Large intestine (tissue), 3 donors: Measurements from ENCODE around the gene GMDS. TPM values are rescaled to one million over a fixed set of nuclear protein-coding genes. Genes with fewer than 3 reads are reported as not detected.

Experiments used
- DNase-seq, 2 donors: peaks; one replicate each; pipeline versions ENCODE4 v3.0.0 to v3.0.0-alpha.2; 2013
- H3K27ac ChIP-seq: one replicate; pipeline ENCODE4 v1.5.1; 2013; ENCODE audit warnings: low read length
- H3K27me3 ChIP-seq: 2 replicates; pipeline ENCODE4 v1.6.1; 2013; ENCODE audit warnings: low read length; ENCODE audit not compliant: control insufficient read depth, insufficient read depth
- H3K36me3 ChIP-seq: 2 replicates; pipeline ENCODE4 v1.6.1; 2013; ENCODE audit warnings: low read length; ENCODE audit not compliant: control insufficient read depth, insufficient read depth
- H3K4me1 ChIP-seq: one replicate; pipeline ENCODE4 v1.6.1; 2013; ENCODE audit warnings: low read length; ENCODE audit not compliant: control insufficient read depth, insufficient read depth
- H3K4me3 ChIP-seq: one replicate; pipeline ENCODE4 v1.5.1; 2013; ENCODE audit warnings: low read length
- H3K9me3 ChIP-seq: one replicate; pipeline ENCODE4 v1.6.1; 2013; ENCODE audit warnings: mild to moderate bottlenecking, low read depth, low read length, moderate library complexity; ENCODE audit not compliant: control insufficient read depth
- WGBS: methylation state at CpG from one replicate; pipeline ENCODE4 v1.1.5; 2013; ENCODE audit warnings: low lambda C conversion rate; ENCODE audit not compliant: insufficient coverage; 5-methylcytosine and 5-hydroxymethylcytosine counted together
- polyA plus RNA-seq: library from polyadenylated mRNA; unstranded; fragments of 120-200 nt; gene quantifications from one replicate; pipeline ENCODE4 v1.2.1, GENCODE V29; 2013

Gene GMDS
- polyA plus RNA-seq, 1 donor = 58.9 TPM

GRCh38 chr6:2085657-2086056 is 159.7 kb downstream of the GMDS start:
- WGBS = no CpG with 5 or more reads among the region's 4 CpGs
- Histone ChIP-seq H3K27me3 (no peaks in the 10 kb centered on the region), H3K4me3 (no peak overlapping the region), H3K4me1 (no peaks in the 10 kb centered on the region), H3K9me3 (no peaks in the 10 kb centered on the region), H3K36me3 (no peaks in the 10 kb centered on the region), H3K27ac (no peak overlapping the region)
- DNase-seq = no peak

GRCh38 chr6:2081155-2082138 is 164.0 kb downstream of the GMDS start:
- DNase-seq = no peak
- peaks cover 3% of the 10 kb centered on the region for H3K9me3 ChIP-seq
- no peaks in the 10 kb centered on the region for H3K4me1 ChIP-seq
- no peak overlapping the region for H3K4me3 ChIP-seq
- WGBS = 100% methylated on average over 2 of the region's 9 CpGs
- peaks cover 4% of the 10 kb centered on the region for H3K36me3 ChIP-seq
- H3K27me3 ChIP-seq = no peaks in the 10 kb centered on the region
- no peak overlapping the region for H3K27ac ChIP-seq

DNA sequence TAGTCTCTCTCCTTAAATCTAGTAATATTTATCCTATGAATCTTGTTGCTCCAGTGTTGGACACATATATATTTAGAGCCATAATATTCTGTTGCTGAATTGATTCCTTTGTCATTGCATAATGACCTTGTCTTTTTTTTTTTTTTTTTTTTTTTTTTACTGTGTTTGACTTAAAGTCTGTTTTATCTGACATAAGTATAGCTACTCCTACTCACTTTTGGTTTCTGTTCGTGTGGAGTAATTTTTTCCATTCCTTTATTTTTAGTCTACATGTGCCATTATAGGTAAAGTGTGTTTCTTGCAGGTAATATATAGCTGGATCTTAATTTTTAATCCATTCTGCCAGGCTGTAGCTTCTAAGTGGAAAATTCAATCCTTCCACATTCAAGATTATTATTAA is 166.5 kb downstream of the GMDS start:
- H3K9me3 ChIP-seq = peaks cover 3% of the 10 kb centered on the region
- no peaks in the 10 kb centered on the region for H3K27me3 ChIP-seq
- H3K4me1 ChIP-seq = no peaks in the 10 kb centered on the region
- 100% methylated on average over 1 of the region's 1 CpG for WGBS
- peaks cover 4% of the 10 kb centered on the region for H3K36me3 ChIP-seq
- no peak for DNase-seq
- no peak overlapping the region for H3K27ac ChIP-seq
- H3K4me3 ChIP-seq = no peak overlapping the region

DNA sequence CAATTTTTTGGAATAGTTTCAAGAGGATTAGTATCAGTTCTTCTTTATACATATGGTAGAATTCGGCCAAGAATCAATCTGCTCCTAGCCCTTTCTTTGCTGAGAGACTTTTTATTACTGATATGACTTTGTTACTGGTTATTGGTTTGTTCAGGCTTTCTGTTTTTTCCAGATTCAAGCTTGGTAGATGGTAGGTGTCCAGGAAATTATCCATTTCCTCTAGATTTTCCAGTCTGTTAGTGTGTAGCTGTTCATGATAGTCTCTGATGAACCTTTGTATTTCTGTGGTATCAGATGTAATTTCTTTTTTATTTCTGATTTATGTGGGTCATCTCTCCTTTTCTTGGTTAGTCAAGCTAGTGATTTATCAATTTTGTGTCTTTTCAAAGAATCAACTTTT is 167.6 kb downstream of the GMDS start:
- no CpG with 5 or more reads among the region's 1 CpG for WGBS
- H3K27ac ChIP-seq = no peak overlapping the region
- no peaks in the 10 kb centered on the region for H3K27me3 ChIP-seq
- H3K4me1 ChIP-seq = no peaks in the 10 kb centered on the region
- H3K9me3 ChIP-seq = peaks cover 3% of the 10 kb centered on the region
- peaks cover 4% of the 10 kb centered on the region for H3K36me3 ChIP-seq
- DNase-seq = no peak
- no peak overlapping the region for H3K4me3 ChIP-seq

DNA sequence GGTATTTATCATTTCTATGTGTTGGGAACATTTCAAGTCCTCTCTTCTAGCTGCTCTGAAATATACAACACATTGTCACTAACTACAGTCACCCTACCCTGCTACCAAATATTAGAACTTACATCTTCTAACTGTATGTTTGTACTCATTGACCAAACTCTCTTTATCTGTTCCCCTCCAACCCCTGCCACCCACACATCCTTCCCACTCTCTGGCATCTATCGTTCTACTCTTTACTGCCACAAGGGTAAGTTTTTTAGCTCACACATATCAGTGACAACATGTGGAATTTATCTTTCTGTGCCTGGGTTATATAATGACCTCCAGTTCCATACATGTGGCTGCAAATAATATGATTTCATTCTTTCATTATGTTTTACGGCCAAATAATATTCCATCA is 171.9 kb downstream of the GMDS start:
- Histone ChIP-seq H3K27me3 (no peaks in the 10 kb centered on the region), H3K9me3 (peaks cover 3% of the 10 kb centered on the region), H3K36me3 (no peaks in the 10 kb centered on the region), H3K4me1 (no peaks in the 10 kb centered on the region), H3K4me3 (no peak overlapping the region), H3K27ac (no peak overlapping the region)
- WGBS = no CpG with 5 or more reads among the region's 2 CpGs
- no peak for DNase-seq

DNA sequence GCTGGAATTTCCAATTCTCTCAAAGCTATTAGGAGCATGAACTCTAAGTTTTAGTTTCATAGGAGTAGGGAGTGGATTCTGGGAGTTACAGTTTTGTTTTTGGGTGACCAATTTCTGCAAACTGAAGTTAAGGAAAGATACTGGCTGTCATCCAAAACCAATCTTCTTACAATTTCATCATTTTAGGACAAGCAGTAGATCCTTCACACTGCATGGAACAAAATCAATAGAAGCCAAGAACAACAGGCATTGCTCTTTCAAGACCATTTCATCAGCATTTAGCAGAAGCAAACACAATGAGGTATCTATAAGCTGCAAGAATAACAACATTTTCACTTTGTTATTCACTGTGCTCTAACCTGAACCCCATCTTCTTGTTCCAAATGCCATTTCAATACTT is 173.0 kb downstream of the GMDS start:
- H3K27ac ChIP-seq = no peak overlapping the region
- H3K4me1 ChIP-seq = no peaks in the 10 kb centered on the region
- no peaks in the 10 kb centered on the region for H3K36me3 ChIP-seq
- no peaks in the 10 kb centered on the region for H3K27me3 ChIP-seq
- H3K4me3 ChIP-seq = no peak overlapping the region
- no peak for DNase-seq
- no peaks in the 10 kb centered on the region for H3K9me3 ChIP-seq

DNA sequence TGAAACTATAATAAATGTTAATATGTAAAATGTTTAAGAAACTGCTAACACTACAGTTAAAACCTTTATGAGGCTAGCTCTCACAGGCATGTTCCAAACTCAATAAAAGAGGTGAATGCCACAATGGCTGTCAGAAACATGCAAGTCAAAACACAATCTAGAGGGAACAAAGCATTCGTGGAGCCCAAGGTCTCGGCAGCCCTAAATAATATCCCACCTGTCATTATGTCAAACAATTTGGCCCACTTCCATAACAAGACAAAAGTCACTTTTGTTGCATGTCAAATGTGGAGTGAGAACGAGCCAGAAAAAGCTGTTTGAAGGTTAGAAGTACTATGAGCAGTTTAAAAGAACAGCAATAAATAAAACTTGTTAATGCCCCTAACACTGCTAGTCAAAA is 181.9 kb downstream of the GMDS start:
- WGBS = 33% methylated on average over 3 of the region's 3 CpGs
- Histone ChIP-seq H3K27me3 (no peaks in the 10 kb centered on the region), H3K36me3 (no peaks in the 10 kb centered on the region), H3K27ac (no peak overlapping the region), H3K9me3 (no peaks in the 10 kb centered on the region), H3K4me3 (no peak overlapping the region), H3K4me1 (no peaks in the 10 kb centered on the region)
- DNase-seq = no peak

DNA sequence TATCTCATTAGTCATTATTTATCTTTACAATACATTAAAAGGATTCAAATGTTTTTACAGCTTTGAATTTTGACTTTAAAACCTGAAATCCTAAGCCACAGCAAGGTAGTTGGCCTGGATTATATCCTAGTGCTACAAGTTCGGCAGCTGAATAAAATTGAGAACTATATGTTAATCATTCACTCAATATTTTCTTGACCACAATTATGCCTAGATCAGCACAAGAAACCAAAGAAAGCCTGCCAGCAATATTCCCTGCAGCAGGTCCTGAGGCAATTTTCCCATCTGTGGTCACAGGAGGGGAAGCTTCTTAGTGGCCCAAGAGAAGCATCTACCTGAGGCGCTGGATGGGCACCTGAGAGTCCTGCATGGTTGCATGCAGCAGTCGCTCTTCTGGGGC is 183.5 kb downstream of the GMDS start:
- H3K4me3 ChIP-seq = no peak overlapping the region
- no peaks in the 10 kb centered on the region for H3K4me1 ChIP-seq
- DNase-seq = no peak
- H3K27ac ChIP-seq = no peak overlapping the region
- no CpG with 5 or more reads among the region's 3 CpGs for WGBS
- H3K36me3 ChIP-seq = no peaks in the 10 kb centered on the region
- no peaks in the 10 kb centered on the region for H3K9me3 ChIP-seq
- H3K27me3 ChIP-seq = no peaks in the 10 kb centered on the region

DNA sequence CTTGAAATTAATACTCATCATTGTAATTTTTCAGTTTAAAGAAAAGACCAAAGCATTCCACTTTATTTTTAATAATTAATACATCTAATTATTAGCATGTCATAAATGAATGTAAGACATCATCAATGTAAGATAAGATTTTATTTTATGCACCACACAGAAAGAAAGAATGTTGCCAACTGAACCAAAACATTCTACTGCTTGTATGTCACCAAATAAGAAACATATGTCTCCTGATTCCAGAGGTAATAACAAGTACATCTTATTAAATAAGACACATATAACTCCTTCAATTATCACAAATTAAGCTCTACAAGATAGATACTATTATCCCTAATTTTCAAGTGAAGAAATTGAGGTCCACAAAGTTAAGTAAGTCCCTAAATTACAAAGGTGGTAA is 189.5 kb downstream of the GMDS start:
- DNase-seq = no peak

DNA sequence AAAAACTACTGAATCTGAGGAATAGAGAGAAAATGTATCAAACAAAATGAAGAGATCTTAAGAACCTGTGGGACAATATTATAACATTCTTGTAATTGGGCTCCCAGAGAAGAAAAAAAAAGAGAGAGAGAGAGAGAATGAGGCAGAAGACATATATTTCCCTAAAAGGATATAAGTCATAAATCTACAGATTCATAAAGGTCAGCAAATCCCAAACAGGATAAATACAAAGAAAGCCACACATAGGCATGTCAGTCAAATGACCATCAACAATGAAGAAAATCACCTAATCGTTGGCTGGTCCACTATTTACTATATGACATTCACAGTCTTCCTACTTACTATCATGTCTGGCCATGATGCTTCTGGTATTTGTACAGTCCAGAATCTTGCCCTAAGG is 190.3 kb downstream of the GMDS start:
- WGBS = no CpG with 5 or more reads among the region's 1 CpG

More for the DNA sequence above, 189.5 kb downstream of the GMDS start:
- Histone ChIP-seq H3K9me3 (no peaks in the 10 kb centered on the region), H3K4me1 (no peaks in the 10 kb centered on the region), H3K27me3 (no peaks in the 10 kb centered on the region), H3K4me3 (no peak overlapping the region), H3K27ac (no peak overlapping the region), H3K36me3 (no peaks in the 10 kb centered on the region)

DNA sequence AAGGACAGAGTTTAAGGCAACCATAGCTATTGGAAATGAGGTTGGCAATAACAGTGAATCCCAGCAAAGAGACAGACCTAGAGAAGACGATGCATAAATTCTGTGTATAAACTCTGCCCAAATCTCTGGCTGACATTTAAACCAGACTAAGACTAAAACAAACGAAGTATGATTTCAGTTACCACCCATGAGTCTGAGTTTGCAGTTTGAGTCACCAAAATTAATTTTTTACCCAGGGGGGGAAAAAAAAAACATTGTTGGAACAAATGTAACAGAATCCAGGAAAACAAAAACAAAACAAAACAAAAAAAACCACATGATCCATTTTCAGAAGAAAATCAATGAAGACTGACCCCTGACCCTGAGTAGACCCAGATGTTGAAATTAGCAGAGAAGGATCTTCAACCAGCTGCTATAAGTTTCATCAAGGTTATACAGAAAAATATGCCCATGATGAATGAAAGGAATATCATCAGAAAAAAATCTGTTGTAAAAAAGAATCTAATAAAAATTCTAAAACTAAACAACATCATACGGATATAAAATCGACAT is 190.8 kb downstream of the GMDS start:
- no peak for DNase-seq
- WGBS = 100% methylated on average over 3 of the region's 4 CpGs
- H3K4me3 ChIP-seq = no peak overlapping the region
- H3K4me1 ChIP-seq = no peaks in the 10 kb centered on the region
- H3K27me3 ChIP-seq = no peaks in the 10 kb centered on the region
- no peaks in the 10 kb centered on the region for H3K9me3 ChIP-seq
- no peaks in the 10 kb centered on the region for H3K36me3 ChIP-seq
- no peak overlapping the region for H3K27ac ChIP-seq

More for the DNA sequence above, 190.3 kb downstream of the GMDS start:
- DNase-seq = no peak
- Histone ChIP-seq H3K27me3 (no peaks in the 10 kb centered on the region), H3K4me3 (no peak overlapping the region), H3K9me3 (no peaks in the 10 kb centered on the region), H3K27ac (no peak overlapping the region), H3K4me1 (no peaks in the 10 kb centered on the region), H3K36me3 (no peaks in the 10 kb centered on the region)
